LHCN-M2 (cell line): ENCODE data around the gene PSMG4. TPM values are rescaled to one million over a fixed set of nuclear protein-coding genes. Genes with fewer than 3 reads are reported as not detected.
A peak's percentile ranks its signal among the peaks of the same experiment; 100 is the strongest.

ENCODE experiments used
- DNase-seq: peaks from one replicate; pipeline ENCODE4 v3.0.0-alpha.2; 2012; ENCODE audit warnings: low read depth
- total RNA-seq: library from RNA; depleted of rRNA; stranded (reverse); fragments of >200 nt; gene quantifications from 2 replicates; pipeline ENCODE4 v1.2.3, GENCODE V29; 2014; rRNA removed

PSMG4 gene
- total RNA-seq, 1 experiment from 2014 or later: 29.9 TPM

GRCh38 chr6:3308106-3308505 lies 49.4 kb downstream of the PSMG4 start:
- DNase-seq: no peak

- no peak for DNase-seq
Observed at GRCh38 chr6:3309391-3310050, 50.8 kb downstream of the PSMG4 start.

- DNase-seq: no peak
Observed at GRCh38 chr6:3310051-3310448, 51.3 kb downstream of the PSMG4 start.

GRCh38 chr6:3310703-3311102 lies 52.0 kb downstream of the PSMG4 start:
- DNase-seq: peak; percentile 34

GRCh38 chr6:3311826-3312225 lies 53.1 kb downstream of the PSMG4 start:
- DNase-seq: no peak

GRCh38 chr6:3312604-3313231 lies 54.0 kb downstream of the PSMG4 start:
- no peak for DNase-seq

GRCh38 chr6:3314176-3314575 lies 55.4 kb downstream of the PSMG4 start:
- DNase-seq: no peak

- DNase-seq: no peak
Observed at GRCh38 chr6:3314621-3315467, 56.1 kb downstream of the PSMG4 start.

GRCh38 chr6:3315841-3316240 lies 57.1 kb downstream of the PSMG4 start:
- DNase-seq: no peak

GRCh38 chr6:3316331-3316730 lies 57.6 kb downstream of the PSMG4 start:
- no peak for DNase-seq

GRCh38 chr6:3316818-3317217 lies 58.1 kb downstream of the PSMG4 start:
- no peak for DNase-seq

Other genes starting within 250 kb of the PSMG4 start
- gene RIPK1, start 190.5 kb upstream of the PSMG4 start, total RNA-seq: 17.5 and 19.7 TPM in 2 replicates
- gene BPHL, start 140.2 kb upstream of the PSMG4 start, total RNA-seq: 22.5 and 28.0 TPM in 2 replicates
- gene TUBB2A, start 101.4 kb upstream of the PSMG4 start, total RNA-seq: 197 TPM in 2 replicates
- gene TUBB2B, start 31.3 kb upstream of the PSMG4 start, total RNA-seq: 23.3 and 31.3 TPM in 2 replicates
- 0.77 and 1.6 TPM in 2 replicates for gene SLC22A23, start 198.1 kb downstream of the PSMG4 start, total RNA-seq